K562 (cell line): ENCODE results near the gene IGFBPL1. TPM values are rescaled to one million over a fixed set of nuclear protein-coding genes. Genes with fewer than 3 reads are reported as not detected.
A peak's percentile ranks its signal among the peaks of the same experiment; 100 is the strongest.

Experiments used
- ATAC-seq: fragments of 200-7000 bp; cut with Tn5 transposase; 3 replicates; pipeline ENCODE4 v1.9.1; 2020; ENCODE audit warnings: moderate library complexity
- BruUV-seq: library from RNA; stranded (reverse); fragments of 400-500 nt; replicated peaks from 2 replicates; lab custom pipeline; 2021; lab: Mats Ljungman, UMichigan
- CTCF ChIA-PET: fragments of 300-600 bp; formaldehyde crosslinking; extraction: SDS; loops from one replicate; lab custom pipeline; 2021; ENCODE audit warnings: low intra/inter-chr PET ratio; lab: Yijun Ruan, JAX
- POLR2A ChIA-PET: fragments of 300-600, 350-650 bp; sonication (Branson Sonifier 250); formaldehyde crosslinking; extraction: SDS; loops from one replicate; lab custom pipeline; 2021; ENCODE audit warnings: antibody characterized with exemption, inconsistent platforms; lab: Yijun Ruan, JAX
- DNase-seq, 4 experiments: peaks; one replicate each; pipeline versions ENCODE4 v3.0.0 to v3.0.0-alpha.2; 2011 to 2018; ENCODE audit warnings: low spot score in 3 of 4, mixed read lengths in 3 of 4; ENCODE audit errors: extremely low read depth in 1 of 4
- FAIRE-seq: peaks from 2 replicates; lab custom pipeline; 2011; peaks lifted over from hg19 to GRCh38; lab: Jason Lieb, UNC
- H2AFZ ChIP-seq: 2 replicates; pipeline ENCODE4 v1.6.0; 2011; ENCODE audit warnings: low read depth, low read length, control low read depth, inconsistent platforms
- H3K27ac ChIP-seq: fragments of 200-600 bp; 3 replicates; pipeline ENCODE4 v1.8.0; 2011; ENCODE audit warnings: low read depth, mild to moderate bottlenecking, control low read depth, inconsistent platforms, low read length, moderate library complexity, mixed read lengths; ENCODE audit errors: extremely low read depth
- H3K27me3 ChIP-seq, 2 experiments: fragments of 300-600 bp in 1 of 2; 2 replicates in 1 of 2; 3 replicates in 1 of 2; pipeline versions ENCODE4 v1.6.0 to v1.8.0; 2011; ENCODE audit warnings: inconsistent platforms in 2 of 2, low read length in 2 of 2, mild to moderate bottlenecking in 1 of 2, mixed read lengths in 1 of 2, moderate library complexity in 1 of 2; ENCODE audit not compliant: control insufficient read depth in 2 of 2, insufficient read depth in 2 of 2
- H3K36me3 ChIP-seq: fragments of 300-600 bp; 3 replicates; pipeline ENCODE4 v1.8.0; 2011; ENCODE audit warnings: mild to moderate bottlenecking, low read length, inconsistent platforms; ENCODE audit not compliant: control insufficient read depth, insufficient read depth
- H3K4me1 ChIP-seq, 2 experiments: fragments of 200-600 bp in 1 of 2; replicated peaks in 1 of 2; 2 replicates in 1 of 2; 3 replicates in 1 of 2; pipeline versions ENCODE4 v1.5.1 to v1.8.0; 2011; ENCODE audit warnings: inconsistent platforms in 2 of 2, low read length in 2 of 2, mild to moderate bottlenecking in 1 of 2, mixed read lengths in 1 of 2, moderate library complexity in 1 of 2; ENCODE audit not compliant: control insufficient read depth in 2 of 2, insufficient read depth in 2 of 2
- H3K4me2 ChIP-seq: 2 replicates; pipeline ENCODE4 v1.6.1; 2011; ENCODE audit warnings: low read length, control low read depth, inconsistent platforms, mixed read lengths; ENCODE audit not compliant: insufficient read depth
- H3K4me3 ChIP-seq: fragments of 200-600 bp; sonication (generic), shearing (Covaris generic); 2 replicates; pipeline ENCODE4 v1.5.1; 2016; ENCODE audit warnings: control low read depth, inconsistent platforms
- H3K79me2 ChIP-seq: fragments of 200-600 bp; 3 replicates; pipeline ENCODE4 v1.8.0; 2011; ENCODE audit warnings: low read length, inconsistent platforms; ENCODE audit not compliant: control insufficient read depth, insufficient read depth
- H3K9ac ChIP-seq, 2 experiments: 2 replicates each; pipeline versions ENCODE4 v1.6.0 to v1.6.1; 2011; ENCODE audit warnings: low read depth in 2 of 2, low read length in 2 of 2, control low read depth in 1 of 2, inconsistent platforms in 1 of 2, mild to moderate bottlenecking in 1 of 2, mixed read lengths in 1 of 2; ENCODE audit not compliant: insufficient read depth in 1 of 2
- H3K9me1 ChIP-seq: one replicate; pipeline ENCODE4 v1.6.0; 2011; ENCODE audit warnings: inconsistent platforms, mild to moderate bottlenecking, low read length, moderate library complexity; ENCODE audit not compliant: control insufficient read depth, insufficient read depth
- H3K9me3 ChIP-seq: replicated peaks from 2 replicates; pipeline ENCODE4 v1.5.1; 2011; ENCODE audit warnings: low read depth, low read length, inconsistent platforms; ENCODE audit not compliant: control insufficient read depth, insufficient read depth
- H4K20me1 ChIP-seq: replicated peaks from 2 replicates; pipeline ENCODE4 v1.6.1; 2011; ENCODE audit warnings: low read length, inconsistent platforms, mixed read lengths; ENCODE audit not compliant: control insufficient read depth, insufficient read depth
- BMI1 ChIP-seq: fragments of 150-350 bp; IDR thresholded peaks from 2 replicates; pipeline ENCODE4 v1.6.1; 2014; ENCODE audit warnings: low read length
- CBFA2T2 ChIP-seq: fragments of 450-650 bp; conservative IDR thresholded peaks from 2 replicates; pipeline ENCODE4 v1.6.1; 2017; ENCODE audit warnings: mild to moderate bottlenecking
- CREM ChIP-seq: IDR thresholded peaks from 2 replicates; pipeline ENCODE4 v1.6.1; 2014; ENCODE audit warnings: antibody characterized with exemption, low read depth
- GMEB1 ChIP-seq: fragments of 250-450 bp; sonication (Bioruptor Pico); IDR thresholded peaks from 2 replicates; pipeline ENCODE4 v1.4.0; 2020; ENCODE audit warnings: mild to moderate bottlenecking
- HIVEP1 ChIP-seq: fragments of 250-450 bp; sonication (Bioruptor Pico); IDR thresholded peaks from 2 replicates; pipeline ENCODE4 v1.4.0; 2020; ENCODE audit warnings: mild to moderate bottlenecking
- NR2F6 ChIP-seq: fragments of 450-650 bp; formaldehyde crosslinking; IDR thresholded peaks from 2 replicates; pipeline ENCODE4 v1.4.0; 2020; ENCODE audit warnings: mild to moderate bottlenecking
- NR4A1 ChIP-seq, 2 experiments: fragments of 250-450 bp in 1 of 2; fragments of 450-650 bp in 1 of 2; sonication (Bioruptor Pico) in 1 of 2; IDR thresholded peaks; 2 replicates each; pipeline versions ENCODE4 v1.4.0 to v1.6.1; 2016 to 2020; ENCODE audit warnings: mild to moderate bottlenecking in 2 of 2, missing compliant biosample characterization in 1 of 2, missing genetic modification characterization in 1 of 2, moderate library complexity in 1 of 2
- RCOR1 ChIP-seq, 2 experiments: IDR thresholded peaks; 2 replicates each; pipeline ENCODE4 v1.6.1; 2012; ENCODE audit warnings: low read depth in 2 of 2, low read length in 2 of 2, borderline replicate concordance in 1 of 2, improper control_type of control experiment in 1 of 2
- SIN3A ChIP-seq, 2 experiments: fragments of 150-350 bp in 1 of 2; IDR thresholded peaks; 2 replicates each; pipeline ENCODE4 v1.6.1; 2011 to 2016; ENCODE audit warnings: borderline replicate concordance in 2 of 2, low read depth in 2 of 2, low read length in 2 of 2, mild to moderate bottlenecking in 2 of 2, moderate library complexity in 2 of 2; ENCODE audit not compliant: control insufficient read depth in 1 of 2
- TAL1 ChIP-seq: fragments of 450-650 bp; IDR thresholded peaks from 2 replicates; pipeline ENCODE4 v1.6.1; 2016; ENCODE audit warnings: mild to moderate bottlenecking
- TFE3 ChIP-seq: fragments of 450-650 bp; formaldehyde crosslinking; IDR thresholded peaks from 2 replicates; pipeline ENCODE4 v1.4.0; 2020; ENCODE audit warnings: mild to moderate bottlenecking, mixed read lengths
- THRAP3 ChIP-seq: fragments of 450-650 bp; IDR thresholded peaks from 2 replicates; pipeline ENCODE4 v1.6.1; 2016; ENCODE audit warnings: mild to moderate bottlenecking, inconsistent platforms, borderline replicate concordance
- ZNF431 ChIP-seq: sonication (generic); formaldehyde crosslinking; IDR thresholded peaks from 2 replicates; pipeline ENCODE4 v1.8.0; 2022; ENCODE audit warnings: mild to moderate bottlenecking, missing genetic modification reagents
- ZNF644 ChIP-seq: fragments of 200-800 bp; sonication (Bioruptor generic); IDR thresholded peaks from 2 replicates; pipeline ENCODE4 v1.6.1; 2016; ENCODE audit warnings: low read depth, missing genetic modification characterization, missing compliant biosample characterization
- ZNF766 ChIP-seq: fragments of 200-800 bp; sonication (Bioruptor generic); conservative IDR thresholded peaks from 2 replicates; pipeline ENCODE4 v1.6.1; 2016; ENCODE audit warnings: missing genetic modification characterization, missing compliant biosample characterization
- WGBS: fragments of 100-300 bp; shearing (Covaris generic); methylation state at CpG from one replicate; pipeline ENCODE4 v1.1.6; 2016; ENCODE audit warnings: low coverage, mixed read lengths; ENCODE audit not compliant: insufficient coverage; ENCODE audit errors: missing lambda C conversion rate; 5-methylcytosine and 5-hydroxymethylcytosine counted together
- in situ Hi-C: fragments of 300-500 bp; cut with MboI; formaldehyde crosslinking; loops from 4 replicates; pipeline ENCODE4 v1.15.0; 2018; ENCODE audit warnings: inconsistent platforms, mixed read lengths
- intact Hi-C: fragments of 100-400 bp; cut with micrococcal nuclease; formaldehyde crosslinking; loops from 2 replicates; pipeline ENCODE4 v1.14.2; 2022
- polyA plus RNA-seq, 8 experiments: library from polyadenylated mRNA; depleted of rRNA in 4 of 8; stranded (reverse) in 5 of 8; unstranded in 3 of 8; fragments of >200 nt; fragmentation: Nextera tagmentation in 2 of 8; fragmentation: Illumina TruSeq in 1 of 8; extraction: Ambion mirVana in 2 of 8; extraction: Trizol in 1 of 8; gene quantifications; 2 replicates each; pipeline versions ENCODE4 v1.2.1 to v1.2.3, GENCODE V29; 2011 to 2014; ENCODE audit warnings: inconsistent platforms in 1 of 8, missing spikeins in 1 of 8
- total RNA-seq, 7 experiments: library from RNA; depleted of rRNA in 6 of 7; stranded (reverse); fragments of >200 nt in 6 of 7; fragmentation: Illumina TruSeq in 2 of 7; extraction: Trizol in 2 of 7; gene quantifications; 2 replicates each; pipeline versions ENCODE4 v1.2.1 to v1.2.3, GENCODE V29; 2011 to 2021; ENCODE audit warnings: low replicate concordance in 1 of 7
- TF ChIP-seq, protein P1 (sequence below): fragments of 250-450 bp; sonication (Bioruptor Pico); IDR thresholded peaks from 2 replicates; pipeline ENCODE4 v1.5.0; 2021; ENCODE audit warnings: mild to moderate bottlenecking, moderate library complexity

The IGFBPL1 gene
- total and polyA plus RNA-seq, 9 of the 15 experiments (the other 6 are each of a cell fraction or from before 2014, with no cell fraction given) = not detected

DNA sequence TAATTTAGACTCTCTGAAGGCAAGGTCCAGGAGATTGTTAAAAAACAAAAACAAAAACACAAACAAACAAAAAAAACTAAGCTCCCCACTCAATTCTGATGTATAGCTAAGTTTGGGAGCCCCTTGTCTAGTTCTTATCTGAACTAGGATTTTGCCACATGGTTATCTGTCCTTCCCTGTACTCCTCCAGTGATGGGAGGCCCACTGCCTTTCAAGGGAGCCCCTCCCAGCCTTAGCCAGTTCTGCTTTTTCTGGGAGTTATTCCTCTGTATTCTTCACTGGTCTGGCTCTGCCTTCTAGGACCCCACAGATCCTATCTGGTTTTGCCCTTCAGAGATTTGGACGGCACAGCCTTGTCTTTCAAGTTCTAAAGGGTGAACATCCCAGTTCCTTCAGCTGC is 33.8 kb downstream of the IGFBPL1 start:
- H3K9ac ChIP-seq = peak overlapping the region; percentile 4 to 50; a peak in 1 of 4 replicates
- no TSS peak for BruUV-seq
- no peaks in the 10 kb centered on the region for H4K20me1 ChIP-seq
- H2AFZ ChIP-seq = peak overlapping the region; percentile 51
- ATAC-seq = no peak
- ChIA-PET CTCF (no interaction called here), POLR2A (interaction anchor here (0.6 kb wide), 1 partner anchor 1399 kb away, joined by 3 read pairs; no protein-coding TSS in a partner anchor)
- peak overlapping the region; percentile 35 for H3K4me2 ChIP-seq
- peak; percentile 63 for FAIRE-seq
- in situ Hi-C loops (no loop called here), intact Hi-C loops (no loop called here)
- WGBS = 12% methylated on average over 1 of the region's 1 CpG
- H3K4me3 ChIP-seq = no peak overlapping the region
- H3K9me1 ChIP-seq = no peaks in the 10 kb centered on the region
- peaks cover 14% of the 10 kb centered on the region; the same call in 1 of the 3 replicates for H3K36me3 ChIP-seq
- no peak overlapping the region for H3K27ac ChIP-seq
- peaks cover 38% of the 10 kb centered on the region in 2 experiments for H3K4me1 ChIP-seq
- peaks cover 29% of the 10 kb centered on the region for H3K79me2 ChIP-seq
- no peaks in the 10 kb centered on the region for H3K27me3 ChIP-seq
- DNase-seq = peak; percentile 28 to 68 (median 49)
- no peaks in the 10 kb centered on the region for H3K9me3 ChIP-seq
- no peak for TF ChIP-seq CREM
- TF ChIP-seq TAL1 = peak; percentile 67
- no peak; the same call in 1 of the 2 replicates for TF ChIP-seq CBFA2T2
- TF ChIP-seq, protein P1, sequence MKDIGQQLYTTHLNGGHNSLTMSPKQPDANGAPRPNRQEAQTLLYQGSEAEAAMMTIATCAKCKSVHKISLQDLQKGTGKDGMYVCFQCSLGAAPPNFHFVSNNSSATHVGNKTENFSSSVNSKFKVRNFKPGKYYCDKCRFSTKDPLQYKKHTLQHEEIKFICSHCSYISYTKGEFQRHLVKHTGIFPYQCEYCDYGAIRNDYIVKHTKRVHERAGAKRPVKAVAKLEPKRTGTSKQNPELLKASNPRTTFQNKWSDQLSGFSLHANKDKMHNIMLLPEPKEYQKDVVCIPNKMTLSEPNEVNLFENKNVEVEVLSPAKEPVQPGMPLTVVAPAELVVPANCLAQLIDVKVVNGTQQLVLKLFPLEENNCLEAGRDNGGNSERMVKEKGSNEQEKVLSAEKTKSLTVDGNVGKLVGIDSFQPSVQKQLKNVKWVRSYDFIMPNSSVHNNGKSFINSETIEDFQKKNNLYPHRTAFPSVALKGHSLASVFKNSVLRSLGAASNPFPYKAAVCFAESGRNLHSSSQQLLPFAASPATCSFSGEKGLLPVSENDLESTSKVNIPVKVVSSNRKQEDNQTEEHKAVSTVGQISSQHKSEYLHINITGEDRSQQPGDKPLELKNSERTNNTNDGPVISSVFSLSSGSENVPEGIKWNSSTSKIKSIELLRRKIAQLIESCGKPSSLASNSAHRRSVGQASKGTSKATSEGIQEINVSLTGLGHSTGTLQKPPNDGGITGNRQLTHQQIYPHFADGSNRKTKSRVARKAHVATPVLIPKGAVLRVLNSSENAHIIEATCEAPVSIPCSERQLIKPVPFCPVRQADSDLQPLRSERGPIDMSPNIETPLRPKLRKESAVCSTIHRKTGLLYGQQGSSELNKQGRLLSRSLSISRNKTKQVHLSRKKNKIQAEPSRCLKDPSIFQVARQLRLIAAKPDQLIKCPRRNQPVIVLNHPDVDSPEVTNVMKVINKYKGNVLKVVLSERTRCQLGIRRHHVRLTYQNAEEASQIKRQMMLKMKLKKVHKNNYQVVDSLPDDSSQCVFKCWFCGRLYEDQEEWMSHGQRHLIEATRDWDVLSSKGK (CRISPR knock-in tag) = no peak
- TF ChIP-seq ZNF431 (CRISPR knock-in tag) = no peak
- TF ChIP-seq GMEB1 (CRISPR knock-in tag) = 0 out of 2 replicates have a peak, but pooled peaks have one; percentile 16
- no peak for TF ChIP-seq NR4A1 (CRISPR knock-in tag; IDR thresholded peaks at IDR 0.05)
- no peak for TF ChIP-seq NR4A1 (tag; IDR thresholded peaks at IDR 0.05)
- TF ChIP-seq THRAP3 = no peak
- no peak for TF ChIP-seq BMI1
- TF ChIP-seq NR2F6 = no peak
- 0 out of 2 replicates have a peak, but pooled peaks have one; percentile 16 for TF ChIP-seq HIVEP1 (CRISPR knock-in tag)
- 0 out of 2 replicates have a peak, but pooled peaks have one; percentile 29 for TF ChIP-seq ZNF766 (CRISPR knock-in tag)
- no peak for TF ChIP-seq TFE3
- 0 out of 2 replicates have a peak, but pooled peaks have one; percentile 33 for TF ChIP-seq ZNF644 (tag)
- TF ChIP-seq SIN3A (IDR thresholded peaks at IDR 0.05; ENCODE audit: borderline replicate concordance in 2 of 2, control insufficient read depth in 1 of 2, low read depth in 2 of 2, low read length in 2 of 2) = no peak
- TF ChIP-seq RCOR1 (IDR thresholded peaks at IDR 0.05; ENCODE audit: borderline replicate concordance in 1 of 2, low read depth in 2 of 2, low read length in 2 of 2) = peak; percentile 38 to 93; a peak in 2 of 4 replicates
